K562 (cell line): ENCODE results near the gene NTSR2. TPM values are rescaled to one million over a fixed set of nuclear protein-coding genes. Genes with fewer than 3 reads are reported as not detected.

ENCODE experiments used
- ATAC-seq: fragments of 200-7000 bp; cut with Tn5 transposase; 3 replicates; pipeline ENCODE4 v1.9.1; 2020; ENCODE audit warnings: moderate library complexity
- BruUV-seq: library from RNA; stranded (reverse); fragments of 400-500 nt; replicated peaks from 2 replicates; lab custom pipeline; 2021; lab: Mats Ljungman, UMichigan
- CTCF ChIA-PET: fragments of 300-600 bp; formaldehyde crosslinking; extraction: SDS; loops from one replicate; lab custom pipeline; 2021; ENCODE audit warnings: low intra/inter-chr PET ratio; lab: Yijun Ruan, JAX
- POLR2A ChIA-PET: fragments of 300-600, 350-650 bp; sonication (Branson Sonifier 250); formaldehyde crosslinking; extraction: SDS; loops from one replicate; lab custom pipeline; 2021; ENCODE audit warnings: antibody characterized with exemption, inconsistent platforms; lab: Yijun Ruan, JAX
- DNase-seq, 4 experiments: peaks; one replicate each; pipeline versions ENCODE4 v3.0.0 to v3.0.0-alpha.2; 2011 to 2018; ENCODE audit warnings: low spot score in 3 of 4, mixed read lengths in 3 of 4; ENCODE audit errors: extremely low read depth in 1 of 4
- FAIRE-seq: peaks from 2 replicates; lab custom pipeline; 2011; peaks lifted over from hg19 to GRCh38; lab: Jason Lieb, UNC
- H2AFZ ChIP-seq: 2 replicates; pipeline ENCODE4 v1.6.0; 2011; ENCODE audit warnings: low read depth, low read length, control low read depth, inconsistent platforms
- H3K27ac ChIP-seq: fragments of 200-600 bp; 3 replicates; pipeline ENCODE4 v1.8.0; 2011; ENCODE audit warnings: low read depth, mild to moderate bottlenecking, control low read depth, inconsistent platforms, low read length, moderate library complexity, mixed read lengths; ENCODE audit errors: extremely low read depth
- H3K27me3 ChIP-seq, 2 experiments: fragments of 300-600 bp in 1 of 2; 2 replicates in 1 of 2; 3 replicates in 1 of 2; pipeline versions ENCODE4 v1.6.0 to v1.8.0; 2011; ENCODE audit warnings: inconsistent platforms in 2 of 2, low read length in 2 of 2, mild to moderate bottlenecking in 1 of 2, mixed read lengths in 1 of 2, moderate library complexity in 1 of 2; ENCODE audit not compliant: control insufficient read depth in 2 of 2, insufficient read depth in 2 of 2
- H3K36me3 ChIP-seq: fragments of 300-600 bp; 3 replicates; pipeline ENCODE4 v1.8.0; 2011; ENCODE audit warnings: mild to moderate bottlenecking, low read length, inconsistent platforms; ENCODE audit not compliant: control insufficient read depth, insufficient read depth
- H3K4me1 ChIP-seq, 2 experiments: fragments of 200-600 bp in 1 of 2; replicated peaks in 1 of 2; 2 replicates in 1 of 2; 3 replicates in 1 of 2; pipeline versions ENCODE4 v1.5.1 to v1.8.0; 2011; ENCODE audit warnings: inconsistent platforms in 2 of 2, low read length in 2 of 2, mild to moderate bottlenecking in 1 of 2, mixed read lengths in 1 of 2, moderate library complexity in 1 of 2; ENCODE audit not compliant: control insufficient read depth in 2 of 2, insufficient read depth in 2 of 2
- H3K4me2 ChIP-seq: 2 replicates; pipeline ENCODE4 v1.6.1; 2011; ENCODE audit warnings: low read length, control low read depth, inconsistent platforms, mixed read lengths; ENCODE audit not compliant: insufficient read depth
- H3K4me3 ChIP-seq: fragments of 200-600 bp; sonication (generic), shearing (Covaris generic); 2 replicates; pipeline ENCODE4 v1.5.1; 2016; ENCODE audit warnings: control low read depth, inconsistent platforms
- H3K79me2 ChIP-seq: fragments of 200-600 bp; 3 replicates; pipeline ENCODE4 v1.8.0; 2011; ENCODE audit warnings: low read length, inconsistent platforms; ENCODE audit not compliant: control insufficient read depth, insufficient read depth
- H3K9ac ChIP-seq, 2 experiments: 2 replicates each; pipeline versions ENCODE4 v1.6.0 to v1.6.1; 2011; ENCODE audit warnings: low read depth in 2 of 2, low read length in 2 of 2, control low read depth in 1 of 2, inconsistent platforms in 1 of 2, mild to moderate bottlenecking in 1 of 2, mixed read lengths in 1 of 2; ENCODE audit not compliant: insufficient read depth in 1 of 2
- H3K9me1 ChIP-seq: one replicate; pipeline ENCODE4 v1.6.0; 2011; ENCODE audit warnings: inconsistent platforms, mild to moderate bottlenecking, low read length, moderate library complexity; ENCODE audit not compliant: control insufficient read depth, insufficient read depth
- H3K9me3 ChIP-seq: replicated peaks from 2 replicates; pipeline ENCODE4 v1.5.1; 2011; ENCODE audit warnings: low read depth, low read length, inconsistent platforms; ENCODE audit not compliant: control insufficient read depth, insufficient read depth
- H4K20me1 ChIP-seq: replicated peaks from 2 replicates; pipeline ENCODE4 v1.6.1; 2011; ENCODE audit warnings: low read length, inconsistent platforms, mixed read lengths; ENCODE audit not compliant: control insufficient read depth, insufficient read depth
- COPS2 ChIP-seq: fragments of 450-650 bp; conservative IDR thresholded peaks from 2 replicates; pipeline ENCODE4 v1.6.1; 2016; ENCODE audit warnings: mild to moderate bottlenecking, moderate library complexity
- EZH2 ChIP-seq: IDR thresholded peaks from 2 replicates; pipeline ENCODE4 v1.6.1; 2012; ENCODE audit warnings: low read depth, mild to moderate bottlenecking, inconsistent platforms, low read length, borderline replicate concordance
- GTF2E2 ChIP-seq: fragments of 200-800 bp; sonication (Bioruptor generic); IDR thresholded peaks from 2 replicates; pipeline ENCODE4 v1.6.1; 2016; ENCODE audit warnings: missing genetic modification characterization, missing compliant biosample characterization
- HNRNPUL1 ChIP-seq: fragments of 200-400 bp; formaldehyde crosslinking; IDR thresholded peaks from 2 replicates; pipeline ENCODE4 v1.6.1; 2017; ENCODE audit warnings: low read length
- KDM4B ChIP-seq, 2 experiments: fragments of 450-650 bp in 1 of 2; sonication (generic) in 1 of 2; IDR thresholded peaks; 2 replicates each; pipeline ENCODE4 v1.6.1; 2016 to 2017; ENCODE audit warnings: borderline replicate concordance in 2 of 2, antibody characterized with exemption in 1 of 2, low read depth in 1 of 2, mild to moderate bottlenecking in 1 of 2
- MCM5 ChIP-seq: fragments of 450-650 bp; IDR thresholded peaks from 2 replicates; pipeline ENCODE4 v1.6.1; 2016; ENCODE audit warnings: low read depth
- MLX ChIP-seq, 2 experiments: fragments of 450-650 bp in 1 of 2; sonication (generic) in 1 of 2; formaldehyde crosslinking; conservative IDR thresholded peaks; 2 replicates each; pipeline versions ENCODE4 v1.4.0 to v1.8.1; 2020 to 2022; ENCODE audit warnings: mild to moderate bottlenecking in 1 of 2, missing genetic modification reagents in 1 of 2
- NR3C1 ChIP-seq: sonication (generic); formaldehyde crosslinking; IDR thresholded peaks from 2 replicates; pipeline ENCODE4 v1.8.1; 2022; ENCODE audit warnings: missing genetic modification reagents
- POLR2A ChIP-seq: fragments of 450-650 bp; conservative IDR thresholded peaks from 2 replicates; pipeline ENCODE4 v1.6.1; 2016
- POLR2B ChIP-seq: fragments of 450-650 bp; IDR thresholded peaks from 2 replicates; pipeline ENCODE4 v1.6.1; 2018; ENCODE audit warnings: low read depth; ENCODE audit not compliant: partially characterized antibody
- POU5F1 ChIP-seq: fragments of 150-350 bp; IDR thresholded peaks from 2 replicates; pipeline ENCODE4 v1.6.1; 2014; ENCODE audit warnings: borderline replicate concordance, low read length, low read depth, mild to moderate bottlenecking; ENCODE audit not compliant: partially characterized antibody
- SMARCA5 ChIP-seq: fragments of 450-650 bp; IDR thresholded peaks from 2 replicates; pipeline ENCODE4 v1.6.1; 2016
- STAT5B ChIP-seq: fragments of 250-450 bp; sonication (Bioruptor Pico); IDR thresholded peaks from 2 replicates; pipeline ENCODE4 v1.8.0; 2021; ENCODE audit warnings: mild to moderate bottlenecking, inconsistent platforms
- TOE1 ChIP-seq, 2 experiments: fragments of 450-650 bp in 1 of 2; sonication (generic) in 1 of 2; formaldehyde crosslinking in 1 of 2; IDR thresholded peaks; 2 replicates each; pipeline versions ENCODE4 v1.7.1 to v1.8.0; 2016 to 2022; ENCODE audit warnings: borderline replicate concordance in 2 of 2, mild to moderate bottlenecking in 2 of 2, antibody characterized with exemption in 1 of 2, inconsistent platforms in 1 of 2, low read depth in 1 of 2, missing genetic modification reagents in 1 of 2, moderate library complexity in 1 of 2
- USF2 ChIP-seq: sonication (generic); formaldehyde crosslinking; IDR thresholded peaks from 2 replicates; pipeline ENCODE4 v1.5.0; 2020; ENCODE audit warnings: missing genetic modification reagents
- WGBS: fragments of 100-300 bp; shearing (Covaris generic); methylation state at CpG from one replicate; pipeline ENCODE4 v1.1.6; 2016; ENCODE audit warnings: low coverage, mixed read lengths; ENCODE audit not compliant: insufficient coverage; ENCODE audit errors: missing lambda C conversion rate; 5-methylcytosine and 5-hydroxymethylcytosine counted together
- in situ Hi-C: fragments of 300-500 bp; cut with MboI; formaldehyde crosslinking; loops from 4 replicates; pipeline ENCODE4 v1.15.0; 2018; ENCODE audit warnings: inconsistent platforms, mixed read lengths
- intact Hi-C: fragments of 100-400 bp; cut with micrococcal nuclease; formaldehyde crosslinking; loops from 2 replicates; pipeline ENCODE4 v1.14.2; 2022
- polyA plus RNA-seq, 8 experiments: library from polyadenylated mRNA; depleted of rRNA in 4 of 8; stranded (reverse) in 5 of 8; unstranded in 3 of 8; fragments of >200 nt; fragmentation: Nextera tagmentation in 2 of 8; fragmentation: Illumina TruSeq in 1 of 8; extraction: Ambion mirVana in 2 of 8; extraction: Trizol in 1 of 8; gene quantifications; 2 replicates each; pipeline versions ENCODE4 v1.2.1 to v1.2.3, GENCODE V29; 2011 to 2014; ENCODE audit warnings: inconsistent platforms in 1 of 8, missing spikeins in 1 of 8
- total RNA-seq, 7 experiments: library from RNA; depleted of rRNA in 6 of 7; stranded (reverse); fragments of >200 nt in 6 of 7; fragmentation: Illumina TruSeq in 2 of 7; extraction: Trizol in 2 of 7; gene quantifications; 2 replicates each; pipeline versions ENCODE4 v1.2.1 to v1.2.3, GENCODE V29; 2011 to 2021; ENCODE audit warnings: low replicate concordance in 1 of 7
- TF ChIP-seq, protein P1 (sequence below): fragments of 250-450 bp; sonication (Bioruptor Pico); IDR thresholded peaks from 2 replicates; pipeline ENCODE4 v1.8.0; 2021; ENCODE audit warnings: mild to moderate bottlenecking, moderate library complexity
- TF ChIP-seq, protein P2 (sequence below): IDR thresholded peaks from 2 replicates; pipeline ENCODE4 v1.6.1; 2012; ENCODE audit warnings: low read depth, low read length, improper control_type of control experiment, borderline replicate concordance

NTSR2 gene
- total and polyA plus RNA-seq, 9 of the 15 experiments (the other 6 are each of a cell fraction or from before 2014, with no cell fraction given): not detected

GRCh38 chr2:11635141-11635540, 34.9 kb downstream of the NTSR2 start:
- CTCF ChIA-PET: no interaction called here
- POLR2A ChIA-PET: interaction anchor here (0.6 kb wide), 1 partner anchor 11 kb away, joined by 3 read pairs; no protein-coding TSS in a partner anchor
- BruUV-seq: no TSS peak
- Histone ChIP-seq H2AFZ (no peak overlapping the region), H3K9ac (no peak overlapping the region), H3K27me3 (peaks cover 68 to 88% of the 10 kb centered on the region in 2 experiments), H3K4me3 (no peak overlapping the region), H3K4me2 (no peak overlapping the region), H3K4me1 (peaks cover 0 to 9% of the 10 kb centered on the region in 2 experiments; a peak in 2 of 5 replicates), H4K20me1 (peaks cover 7% of the 10 kb centered on the region; the same call in 1 of the 2 replicates), H3K27ac (no peak overlapping the region), H3K9me3 (no peaks in the 10 kb centered on the region), H3K79me2 (no peaks in the 10 kb centered on the region), H3K36me3 (no peaks in the 10 kb centered on the region), H3K9me1 (no peaks in the 10 kb centered on the region)
- FAIRE-seq (no peak), ATAC-seq (no peak), DNase-seq (no peak)
- 3% methylated on average over 15 of the region's 15 CpGs for WGBS
- TF ChIP-seq, protein P1, sequence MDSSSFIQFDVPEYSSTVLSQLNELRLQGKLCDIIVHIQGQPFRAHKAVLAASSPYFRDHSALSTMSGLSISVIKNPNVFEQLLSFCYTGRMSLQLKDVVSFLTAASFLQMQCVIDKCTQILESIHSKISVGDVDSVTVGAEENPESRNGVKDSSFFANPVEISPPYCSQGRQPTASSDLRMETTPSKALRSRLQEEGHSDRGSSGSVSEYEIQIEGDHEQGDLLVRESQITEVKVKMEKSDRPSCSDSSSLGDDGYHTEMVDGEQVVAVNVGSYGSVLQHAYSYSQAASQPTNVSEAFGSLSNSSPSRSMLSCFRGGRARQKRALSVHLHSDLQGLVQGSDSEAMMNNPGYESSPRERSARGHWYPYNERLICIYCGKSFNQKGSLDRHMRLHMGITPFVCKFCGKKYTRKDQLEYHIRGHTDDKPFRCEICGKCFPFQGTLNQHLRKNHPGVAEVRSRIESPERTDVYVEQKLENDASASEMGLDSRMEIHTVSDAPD (CRISPR knock-in tag): no peak
- TF ChIP-seq GTF2E2: no peak
- TF ChIP-seq EZH2: no peak
- no peak for TF ChIP-seq MCM5
- no peak for TF ChIP-seq USF2 (CRISPR knock-in tag)
- TF ChIP-seq COPS2: no peak
- TF ChIP-seq TOE1 (IDR thresholded peaks at IDR 0.05; ENCODE audit: borderline replicate concordance): no peak
- no peak for TF ChIP-seq TOE1 (CRISPR knock-in tag; IDR thresholded peaks at IDR 0.05; ENCODE audit: borderline replicate concordance, low read depth)
- TF ChIP-seq SMARCA5: no peak
- TF ChIP-seq STAT5B (CRISPR knock-in tag): no peak
- no peak for TF ChIP-seq MLX (CRISPR knock-in tag; conservative IDR thresholded peaks at IDR 0.05)
- TF ChIP-seq KDM4B (IDR thresholded peaks at IDR 0.05; ENCODE audit: borderline replicate concordance in 2 of 2, low read depth in 1 of 2): no peak
- no peak for TF ChIP-seq POU5F1
- TF ChIP-seq NR3C1 (CRISPR knock-in tag): no peak
- TF ChIP-seq POLR2B: no peak
- no peak for TF ChIP-seq HNRNPUL1
- TF ChIP-seq, protein P2, sequence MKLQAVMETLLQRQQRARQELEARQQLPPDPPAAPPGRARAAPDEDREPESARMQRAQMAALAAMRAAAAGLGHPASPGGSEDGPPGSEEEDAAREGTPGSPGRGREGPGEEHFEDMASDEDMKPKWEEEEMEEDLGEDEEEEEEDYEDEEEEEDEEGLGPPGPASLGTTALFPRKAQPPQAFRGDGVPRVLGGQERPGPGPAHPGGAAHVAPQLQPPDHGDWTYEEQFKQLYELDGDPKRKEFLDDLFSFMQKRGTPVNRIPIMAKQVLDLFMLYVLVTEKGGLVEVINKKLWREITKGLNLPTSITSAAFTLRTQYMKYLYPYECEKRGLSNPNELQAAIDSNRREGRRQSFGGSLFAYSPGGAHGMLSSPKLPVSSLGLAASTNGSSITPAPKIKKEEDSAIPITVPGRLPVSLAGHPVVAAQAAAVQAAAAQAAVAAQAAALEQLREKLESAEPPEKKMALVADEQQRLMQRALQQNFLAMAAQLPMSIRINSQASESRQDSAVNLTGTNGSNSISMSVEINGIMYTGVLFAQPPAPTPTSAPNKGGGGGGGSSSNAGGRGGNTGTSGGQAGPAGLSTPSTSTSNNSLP: no peak
- TF ChIP-seq POLR2A: no peak
- in situ Hi-C loops (no loop called here), intact Hi-C loops (no loop called here)
